GM21737 (cell line): ENCODE measurements around the gene RIPOR2.

Source experiments
- ATAC-seq: cut with Tn5 transposase; IDR thresholded peaks from one replicate; pipeline ENCODE4 v1.9.1; 2021; ENCODE audit warnings: mild to moderate bottlenecking, moderate library complexity; ENCODE audit not compliant: unreplicated experiment

The RIPOR2 gene

DNA sequence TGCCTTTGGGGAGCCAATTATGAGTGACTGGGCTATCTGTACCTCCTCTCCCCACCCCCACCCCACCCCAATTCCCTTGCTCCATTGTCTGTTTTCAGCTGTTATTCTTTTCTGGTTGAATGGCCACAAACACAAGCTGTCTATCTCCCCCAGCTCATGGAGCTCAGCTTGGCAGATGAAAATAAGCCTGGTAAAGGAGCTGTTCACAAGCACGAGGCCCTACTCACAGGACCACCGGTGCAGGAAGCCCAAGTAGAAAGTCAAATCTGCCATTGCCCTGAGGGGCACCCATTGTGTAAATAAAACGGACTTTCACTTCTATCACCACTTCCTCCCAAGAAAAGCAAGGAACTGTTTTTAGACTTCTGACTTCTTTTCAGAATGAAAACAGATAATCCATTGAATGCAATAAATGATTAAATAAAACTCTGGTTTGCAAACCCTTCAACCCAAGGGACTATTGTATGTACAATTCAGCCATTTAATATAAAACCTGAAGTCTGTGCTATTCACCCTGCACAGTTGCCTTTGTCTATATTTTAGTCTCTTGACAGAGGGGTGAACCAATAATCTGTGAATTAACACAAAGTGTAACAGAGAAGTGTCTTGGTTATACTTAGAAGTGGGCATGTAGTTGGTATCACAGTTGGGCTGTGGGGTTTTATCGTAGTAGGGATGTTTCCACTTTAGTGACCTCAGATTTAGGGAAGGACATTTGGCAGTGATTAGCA, 27.7 kb downstream of the RIPOR2 start:
- ATAC-seq, result no peak

- no peak for ATAC-seq
Measured at GRCh38 chr6:24906314-24906713, 29.4 kb downstream of the RIPOR2 start.

GRCh38 chr6:24905483-24905882, 30.3 kb downstream of the RIPOR2 start:
- no peak for ATAC-seq

- ATAC-seq, result no peak
Measured at GRCh38 chr6:24903681-24904080, 32.1 kb downstream of the RIPOR2 start.

GRCh38 chr6:24902782-24903181, 33.0 kb downstream of the RIPOR2 start:
- no peak for ATAC-seq

- no peak for ATAC-seq
Measured at GRCh38 chr6:24901698-24902328, 33.9 kb downstream of the RIPOR2 start.

- no peak for ATAC-seq
Measured at GRCh38 chr6:24900917-24901697, 34.7 kb downstream of the RIPOR2 start.

DNA sequence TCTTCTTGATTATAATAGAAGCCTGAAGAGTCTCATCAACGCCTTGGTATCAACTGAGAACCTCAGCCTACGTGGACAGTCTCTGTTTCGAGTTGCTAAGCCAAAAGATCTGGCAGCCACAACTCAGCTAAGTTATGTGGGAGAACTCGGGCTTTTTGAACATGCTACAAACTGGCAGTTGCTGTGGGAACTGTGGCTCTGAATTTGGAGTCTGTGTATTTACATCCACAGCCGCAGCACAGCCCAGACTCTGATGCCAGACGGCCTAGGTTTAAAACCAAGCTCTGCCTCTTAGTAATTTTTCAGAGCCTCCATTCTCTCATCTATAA, 35.8 kb downstream of the RIPOR2 start:
- ATAC-seq, result no peak

GRCh38 chr6:24899136-24899996, 36.4 kb downstream of the RIPOR2 start:
- no peak for ATAC-seq

DNA sequence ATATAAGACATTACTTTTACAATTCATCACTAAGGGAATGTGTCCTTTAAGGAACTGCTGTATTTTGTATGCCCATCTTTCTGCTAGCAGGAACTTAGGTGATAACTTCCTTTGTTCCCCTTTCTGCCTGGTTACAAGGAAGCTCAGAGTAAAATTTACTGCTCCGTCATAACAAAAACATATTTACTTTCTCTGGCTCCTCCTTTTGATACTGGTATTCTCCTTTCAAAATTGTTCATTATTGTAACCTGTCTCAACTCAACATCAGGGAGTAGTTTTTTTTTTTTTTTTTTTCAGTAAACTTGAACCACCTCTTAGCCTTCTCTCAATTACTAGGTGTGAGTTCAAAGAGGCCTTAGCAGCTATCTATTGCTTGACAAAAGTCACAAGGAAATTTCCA, 37.1 kb downstream of the RIPOR2 start:
- no peak for ATAC-seq

GRCh38 chr6:24897186-24897585, 38.6 kb downstream of the RIPOR2 start:
- ATAC-seq, result no peak

DNA sequence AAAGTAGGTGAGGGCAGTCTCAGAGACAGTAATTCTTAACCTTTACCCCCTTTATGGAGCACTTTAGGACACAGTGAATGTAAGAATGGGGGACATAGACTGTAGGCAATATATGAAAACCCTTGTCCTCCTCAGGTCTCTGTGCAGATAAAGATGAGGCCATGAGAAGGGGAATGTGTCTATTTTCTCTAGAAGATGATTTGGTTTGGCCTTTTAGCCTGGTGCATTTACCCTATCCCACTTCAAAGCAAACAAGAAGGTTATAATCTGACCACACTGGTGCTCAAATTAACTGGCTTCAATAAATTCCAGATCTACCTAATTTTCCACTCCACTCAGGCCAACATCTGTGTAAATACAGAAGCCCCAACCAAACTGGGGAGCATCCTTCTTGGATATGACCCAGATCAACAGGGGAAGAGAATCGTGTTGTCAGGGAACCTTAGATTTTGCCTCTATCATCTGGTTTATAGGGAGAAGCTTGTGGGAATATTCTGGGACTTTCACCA, 42.4 kb downstream of the RIPOR2 start:
- no peak for ATAC-seq

GRCh38 chr6:24891004-24891403, 44.8 kb downstream of the RIPOR2 start:
- no peak for ATAC-seq

GRCh38 chr6:24890471-24890870, 45.3 kb downstream of the RIPOR2 start:
- ATAC-seq, result no peak

DNA sequence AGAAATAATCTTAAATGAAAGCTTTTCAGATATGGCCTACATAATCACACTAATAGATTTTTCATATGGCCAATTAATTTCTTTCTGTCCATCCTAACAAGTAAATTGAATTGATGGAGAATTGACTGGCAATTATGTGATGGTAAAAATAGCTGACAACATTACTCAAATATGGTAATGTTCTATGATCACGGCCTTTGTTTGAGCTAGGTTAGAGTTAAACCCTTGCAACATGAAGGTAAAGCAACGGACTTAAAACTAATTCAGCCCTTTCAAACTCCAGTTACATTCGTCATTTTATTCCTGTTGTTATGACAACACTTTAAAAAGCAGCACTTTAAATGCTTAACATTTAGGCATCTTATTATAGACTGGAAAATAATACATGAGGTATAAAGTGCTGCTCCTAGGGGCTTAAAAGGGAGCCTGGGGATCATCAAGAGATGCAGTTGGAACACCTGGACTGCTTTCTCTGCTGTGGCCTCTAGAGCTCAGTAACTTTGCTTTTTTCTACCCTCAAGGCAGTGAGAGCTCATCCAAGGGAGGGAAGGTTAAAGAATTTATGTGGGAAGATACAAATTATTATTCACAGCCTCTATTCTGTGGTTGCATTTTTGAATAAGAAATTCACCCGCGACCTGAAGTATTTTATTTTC, 46.9 kb downstream of the RIPOR2 start:
- ATAC-seq, result no peak

- no peak for ATAC-seq
Measured at GRCh38 chr6:24887545-24888140, 48.1 kb downstream of the RIPOR2 start.

DNA sequence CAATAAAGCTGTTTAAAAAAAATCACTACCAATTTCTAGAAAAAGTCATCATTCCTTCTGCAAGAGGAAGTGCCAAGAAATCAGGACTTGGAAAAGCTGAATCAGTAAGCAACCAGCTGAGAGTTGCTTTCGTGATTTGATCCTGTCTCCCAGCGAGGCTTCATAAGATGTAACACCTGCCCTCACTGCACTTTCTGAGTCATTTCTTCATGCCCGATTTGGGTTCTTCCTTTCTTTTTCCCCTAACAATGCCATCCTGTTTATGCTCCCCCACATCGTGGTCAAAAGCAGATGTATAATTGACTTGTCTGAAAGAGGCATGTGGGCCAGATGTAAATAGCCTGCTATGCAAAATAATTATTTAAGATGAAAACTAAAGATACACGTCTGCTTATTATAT, 52.1 kb downstream of the RIPOR2 start:
- no peak for ATAC-seq

DNA sequence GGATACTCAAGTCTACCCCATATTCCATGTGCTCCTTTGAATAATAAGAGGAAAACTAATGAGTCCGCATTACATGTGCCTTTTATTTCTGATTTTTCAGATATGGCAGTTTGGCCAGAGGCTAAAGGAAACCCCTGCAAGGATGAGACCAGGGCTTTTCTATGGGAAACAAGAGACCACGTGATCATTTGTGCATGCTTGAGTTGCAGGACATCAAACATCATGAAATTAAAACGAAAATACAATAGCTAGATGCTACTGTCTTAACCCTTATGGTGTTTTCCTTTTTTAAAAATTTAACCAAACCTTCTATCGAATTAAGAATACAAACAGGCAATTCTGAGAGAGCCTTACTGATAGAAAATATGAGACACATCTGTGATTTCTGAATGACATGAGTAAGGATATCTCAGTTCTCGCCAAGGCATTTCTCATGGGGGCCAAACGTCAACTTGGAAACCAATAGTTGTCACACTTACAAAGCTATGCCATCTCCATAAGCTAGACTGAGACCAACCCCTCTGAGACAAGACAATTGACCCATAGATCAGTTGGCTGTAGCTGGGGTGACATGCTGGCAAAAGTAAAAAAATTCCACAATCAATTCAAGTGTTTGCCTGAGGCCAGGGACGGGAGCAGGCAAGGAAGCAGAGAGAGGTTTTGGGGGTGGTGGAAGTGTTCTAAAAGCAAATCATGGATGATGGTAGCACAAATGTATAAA, 52.8 kb downstream of the RIPOR2 start:
- no peak for ATAC-seq

DNA sequence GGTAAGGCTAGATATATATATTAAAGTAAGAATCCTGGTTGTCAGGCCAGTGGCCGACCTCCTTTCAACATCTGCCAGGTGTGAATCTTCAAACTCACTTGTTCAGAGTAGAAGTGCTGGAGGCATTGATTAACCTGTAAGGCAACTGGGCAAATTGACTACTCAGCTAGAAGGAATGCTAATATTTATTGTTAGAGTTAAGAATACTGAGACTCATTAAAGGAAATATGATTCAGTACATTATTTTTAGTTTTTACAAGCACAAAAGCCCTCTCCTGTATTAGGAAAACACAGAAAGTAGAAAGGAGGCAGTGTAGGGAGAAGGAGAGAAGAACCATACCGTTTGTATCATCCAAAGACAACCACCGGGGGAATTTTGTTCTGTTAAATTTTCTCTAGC, 53.5 kb downstream of the RIPOR2 start:
- no peak for ATAC-seq
